Kidney (tissue), 14 donors: ENCODE data around the gene SCRN3. TPM values are rescaled to one million over a fixed set of nuclear protein-coding genes. Genes with fewer than 3 reads are reported as not detected.

Source experiments
- DNase-seq, 5 donors: peaks; one replicate each; pipeline ENCODE4 v3.0.0-alpha.2; 2013 to 2020
- FAIRE-seq: peaks from 2 replicates; lab custom pipeline; 2012; peaks lifted over from hg19 to GRCh38; lab: Jason Lieb, UNC
- H3K27ac ChIP-seq, 2 donors: one replicate each; pipeline ENCODE4 v1.7.0; 2013; ENCODE audit warnings: low read depth in 2 of 2, low read length in 2 of 2, inconsistent platforms in 1 of 2
- H3K27me3 ChIP-seq: one replicate; pipeline ENCODE4 v1.7.1; 2013; ENCODE audit warnings: low read length, inconsistent platforms; ENCODE audit not compliant: control insufficient read depth, insufficient read depth
- H3K36me3 ChIP-seq, 3 donors: one replicate each; pipeline versions ENCODE4 v1.7.0 to v1.7.1; 2013; ENCODE audit warnings: low read length in 3 of 3, control low read depth in 1 of 3, inconsistent platforms in 1 of 3; ENCODE audit not compliant: insufficient read depth in 3 of 3, control insufficient read depth in 2 of 3
- H3K4me1 ChIP-seq, 3 donors: one replicate each; pipeline versions ENCODE4 v1.7.0 to v1.7.1; 2013; ENCODE audit warnings: low read length in 3 of 3, inconsistent platforms in 1 of 3, low read depth in 1 of 3; ENCODE audit not compliant: control insufficient read depth in 2 of 3, insufficient read depth in 2 of 3
- H3K4me3 ChIP-seq, 3 donors: one replicate each; pipeline versions ENCODE4 v1.7.0 to v1.8.1; 2013; ENCODE audit warnings: low read length in 3 of 3, control low read depth in 1 of 3, inconsistent platforms in 1 of 3
- H3K9ac ChIP-seq, 3 donors: one replicate each; pipeline versions ENCODE4 v1.7.0 to v1.7.1; 2013; ENCODE audit warnings: low read length in 3 of 3, control low read depth in 1 of 3, inconsistent platforms in 1 of 3
- H3K9me3 ChIP-seq, 3 donors: one replicate each; pipeline versions ENCODE4 v1.7.0 to v1.7.1; 2013; ENCODE audit warnings: low read length in 3 of 3, control low read depth in 1 of 3, inconsistent platforms in 1 of 3; ENCODE audit not compliant: control insufficient read depth in 2 of 3, insufficient read depth in 1 of 3
- CTCF ChIP-seq: IDR thresholded peaks from 3 replicates; pipeline ENCODE4 v1.5.1; 2012; ENCODE audit warnings: mild to moderate bottlenecking, moderate library complexity, borderline replicate concordance; ENCODE audit not compliant: insufficient read depth; ENCODE audit errors: extremely low read depth
- intact Hi-C: fragments of 100-400 bp; cut with DNase I; formaldehyde crosslinking; loops from one replicate; pipeline ENCODE4 v1.11.1; 2022
- polyA plus RNA-seq: library from polyadenylated mRNA; stranded (reverse); fragments of 350-450 nt; fragmentation: Illumina TruSeq; extraction: RNeasy Lipid Tissue Mini Kit (QIAGEN cat#74804); gene quantifications from one replicate; pipeline ENCODE4 v1.2.3, GENCODE V29; 2014; ENCODE audit warnings: low read depth, low replicate concordance; ENCODE audit not compliant: insufficient read depth
- total RNA-seq: library from RNA; stranded (reverse); fragmentation: NEBNext Ultra II Directional; extraction: Animal tissue kit (Norgen Biotek cat#: 25700); gene quantifications from one replicate; pipeline ENCODE4 v1.2.1, GENCODE V29; 2021
- donor health status: control.
- donor health status: control.
- donor health status: control.
- donor health status: control.
- donor health status: control.
- donor health status: DM: yes; HTN: yes; CAD: no.
- donor health status: Normal renal cell carcinoma (clear cell type).

Gene SCRN3
- total and polyA plus RNA-seq, 2 donors from 2014 or later, result 13.7 to 29.0 TPM

GRCh38 chr2:174446531-174446930 is 51.0 kb downstream of the SCRN3 start:
- DNase-seq, result no peak
- H3K36me3 ChIP-seq, result peaks cover 0 to 17% (median 6%) of the 10 kb centered on the region in 3 donors
- no peak overlapping the region for H3K9ac ChIP-seq
- no peaks in the 10 kb centered on the region for H3K27me3 ChIP-seq
- H3K4me3 ChIP-seq, result no peak overlapping the region
- no peaks in the 10 kb centered on the region for H3K9me3 ChIP-seq
- no peaks in the 10 kb centered on the region for H3K4me1 ChIP-seq
- no peak for FAIRE-seq
- H3K27ac ChIP-seq, result no peak overlapping the region
- intact Hi-C loops, result no loop called here
- TF ChIP-seq CTCF, result no peak

- no peak overlapping the region for H3K9ac ChIP-seq
- H3K4me1 ChIP-seq, result no peaks in the 10 kb centered on the region
- DNase-seq (no peak), FAIRE-seq (no peak)
- H3K27me3 ChIP-seq, result no peaks in the 10 kb centered on the region
- TF ChIP-seq CTCF, result no peak
- H3K4me3 ChIP-seq, result no peak overlapping the region
- H3K27ac ChIP-seq, result no peak overlapping the region
- no peaks in the 10 kb centered on the region for H3K9me3 ChIP-seq
- intact Hi-C loops, result no loop called here
- H3K36me3 ChIP-seq, result peaks cover 0 to 9% (median 0%) of the 10 kb centered on the region in 3 donors
Observed at GRCh38 chr2:174449033-174449432, 53.5 kb downstream of the SCRN3 start.

GRCh38 chr2:174450021-174450816 is 54.7 kb downstream of the SCRN3 start:
- FAIRE-seq (no peak), DNase-seq (no peak)
- Histone ChIP-seq H3K27me3 (no peaks in the 10 kb centered on the region), H3K36me3 (peaks cover 0 to 1% (median 0%) of the 10 kb centered on the region in 3 donors), H3K9me3 (no peaks in the 10 kb centered on the region), H3K9ac (no peak overlapping the region), H3K27ac (no peak overlapping the region), H3K4me1 (no peaks in the 10 kb centered on the region), H3K4me3 (no peak overlapping the region)
- intact Hi-C loops, result no loop called here
- TF ChIP-seq CTCF, result no peak
